Measurements from ENCODE around the gene GAS5. TPM values are rescaled to one million over a fixed set of nuclear protein-coding genes. Genes with fewer than 3 reads are reported as not detected.

The GAS5 gene
- polyA plus RNA-seq, 1 of the 3 experiments (the other 2 are of a cell fraction), result 961 TPM

- no peak for TF ChIP-seq RAD21 (IDR thresholded peaks at IDR 0.05; ENCODE audit: low read length)
- TF ChIP-seq SIN3A (IDR thresholded peaks at IDR 0.05; ENCODE audit: borderline replicate concordance, low read depth, low read length), result no peak
- TF ChIP-seq CHD2 (IDR thresholded peaks at IDR 0.05; ENCODE audit: low read length, partially characterized antibody), result no peak
- TF ChIP-seq YY1 (IDR thresholded peaks at IDR 0.05; ENCODE audit: low read depth), result no peak
- TF ChIP-seq FOXJ3 (CRISPR knock-in tag; IDR thresholded peaks at IDR 0.05), result no peak
- no peak for TF ChIP-seq CTCF (IDR thresholded peaks at IDR 0.05)
- TF ChIP-seq ZBTB33 (IDR thresholded peaks at IDR 0.05; ENCODE audit: borderline replicate concordance, low read depth), result no peak
- no peak for TF ChIP-seq IRF3 (IDR thresholded peaks at IDR 0.05; ENCODE audit: low read depth, low read length)
- no peak for TF ChIP-seq USF2 (IDR thresholded peaks at IDR 0.05; ENCODE audit: borderline replicate concordance, low read depth, low read length)
- no peak for TF ChIP-seq USF1 (IDR thresholded peaks at IDR 0.05; ENCODE audit: borderline replicate concordance, low read depth)
- TF ChIP-seq EP300 (IDR thresholded peaks at IDR 0.05; ENCODE audit: borderline replicate concordance in 1 of 2, low read depth in 1 of 2, low read length in 1 of 2), result no peak
- Histone ChIP-seq H3K9me2 (no peaks in the 10 kb centered on the region), H3F3A (replicated peaks; ENCODE audit: insufficient read depth) (peaks cover 26% of the 10 kb centered on the region), H3K27me3 (ENCODE audit: insufficient read depth) (no peaks in the 10 kb centered on the region), H3K36me3 (replicated peaks in 1 of 2; ENCODE audit: control insufficient read depth in 1 of 2, insufficient read depth in 2 of 2, low read length in 1 of 2) (peaks cover 28 to 47% of the 10 kb centered on the region in 2 experiments), H2AFZ (ENCODE audit: low read depth) (no peak overlapping the region), H3K27ac (ENCODE audit: low read depth in 2 of 2, low read length in 1 of 2) (no peak overlapping the region), H3K4me3 (ENCODE audit: low read depth in 2 of 2, low read length in 1 of 2) (no peak overlapping the region), H3K79me2 (ENCODE audit: insufficient read depth) (peaks cover 29% of the 10 kb centered on the region), H3K9me3 (no peaks in the 10 kb centered on the region), H3K4me2 (no peak overlapping the region), H3K9ac (no peak overlapping the region), H4K20me1 (ENCODE audit: insufficient read depth) (peaks cover 8% of the 10 kb centered on the region), H3K4me1 (ENCODE audit: control insufficient read depth in 1 of 2, insufficient read depth in 2 of 2, low read depth in 1 of 2, low read length in 1 of 2) (peaks cover 5 to 21% of the 10 kb centered on the region in 2 experiments; a peak in 2 of 4 replicates)
- ChIA-PET CTCF (no interaction called here), POLR2A (no interaction called here)
- no peak for DNase-seq
- WGBS (ENCODE audit: low lambda C conversion rate), result 98% methylated on average over 2 of the region's 2 CpGs
Observed at GRCh38 chr1:173871500-173871899, 3.7 kb upstream of the GAS5 start.

Measured in SK-N-SH (cell line).